C4-2B (cell line): ENCODE results near the gene GATAD2B.
A peak's percentile ranks its signal among the peaks of the same experiment; 100 is the strongest.

Source experiments
- H3K27ac ChIP-seq: fragments of 450-650 bp; 2 replicates; pipeline ENCODE4 v1.5.1; 2017
- ZFX ChIP-seq: fragments of 450-650 bp; IDR thresholded peaks from 2 replicates; pipeline ENCODE4 v1.6.1; 2017
- TF ChIP-seq, protein P1 (sequence below): fragments of 450-650 bp; conservative IDR thresholded peaks from 2 replicates; pipeline ENCODE4 v1.5.1; 2017; ENCODE audit warnings: mild to moderate bottlenecking

GATAD2B gene

DNA sequence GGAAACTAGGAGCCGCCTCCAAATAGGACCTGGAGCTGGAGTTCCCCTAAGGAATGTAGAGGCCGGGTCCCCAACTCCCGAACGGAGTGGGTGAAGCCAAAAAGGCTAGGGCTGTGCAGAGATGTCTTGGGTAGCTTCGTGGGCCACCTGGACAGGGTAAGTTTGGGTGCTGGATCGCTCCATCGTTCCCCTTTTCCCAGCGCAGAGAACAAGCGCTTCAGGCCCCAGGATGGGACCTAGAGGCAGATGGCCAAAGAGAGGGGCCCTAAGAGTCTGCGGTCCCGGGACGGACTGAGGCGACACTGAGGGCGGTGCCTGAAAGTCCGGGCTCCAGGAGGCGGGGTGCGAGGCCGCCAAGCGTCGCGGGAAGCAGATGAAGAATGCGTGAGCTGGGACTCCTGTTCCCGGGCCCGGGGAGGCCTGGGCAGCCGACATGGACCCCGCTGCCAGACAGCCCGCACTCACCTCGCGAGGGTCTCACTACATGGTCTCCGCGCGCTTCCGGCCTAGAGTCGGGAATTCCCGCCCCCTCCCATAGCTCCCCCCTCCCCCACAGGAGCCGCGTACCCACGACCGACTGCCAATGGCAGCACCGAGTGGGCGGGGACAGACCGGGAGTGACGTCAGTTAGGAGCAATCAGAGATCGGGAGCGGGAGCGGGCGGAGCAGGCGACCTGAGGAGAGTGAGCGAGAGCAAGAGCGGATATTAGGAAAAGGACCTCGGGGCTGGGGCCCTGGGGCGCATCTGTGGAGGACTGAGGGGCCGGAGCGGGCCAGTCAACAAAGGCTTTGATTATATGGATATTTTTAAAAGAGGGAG, 40.5 kb upstream of the GATAD2B start, which contains the start of gene SLC39A1:
SLC39A1 (minus strand) TSS at position 508 of the 820 bp plus-strand sequence. CDS start 822 bp downstream, outside the sequence.
- TF ChIP-seq ZFX, result peak; percentile 57; the same call in 1 of the 2 replicates
- TF ChIP-seq, protein P1, sequence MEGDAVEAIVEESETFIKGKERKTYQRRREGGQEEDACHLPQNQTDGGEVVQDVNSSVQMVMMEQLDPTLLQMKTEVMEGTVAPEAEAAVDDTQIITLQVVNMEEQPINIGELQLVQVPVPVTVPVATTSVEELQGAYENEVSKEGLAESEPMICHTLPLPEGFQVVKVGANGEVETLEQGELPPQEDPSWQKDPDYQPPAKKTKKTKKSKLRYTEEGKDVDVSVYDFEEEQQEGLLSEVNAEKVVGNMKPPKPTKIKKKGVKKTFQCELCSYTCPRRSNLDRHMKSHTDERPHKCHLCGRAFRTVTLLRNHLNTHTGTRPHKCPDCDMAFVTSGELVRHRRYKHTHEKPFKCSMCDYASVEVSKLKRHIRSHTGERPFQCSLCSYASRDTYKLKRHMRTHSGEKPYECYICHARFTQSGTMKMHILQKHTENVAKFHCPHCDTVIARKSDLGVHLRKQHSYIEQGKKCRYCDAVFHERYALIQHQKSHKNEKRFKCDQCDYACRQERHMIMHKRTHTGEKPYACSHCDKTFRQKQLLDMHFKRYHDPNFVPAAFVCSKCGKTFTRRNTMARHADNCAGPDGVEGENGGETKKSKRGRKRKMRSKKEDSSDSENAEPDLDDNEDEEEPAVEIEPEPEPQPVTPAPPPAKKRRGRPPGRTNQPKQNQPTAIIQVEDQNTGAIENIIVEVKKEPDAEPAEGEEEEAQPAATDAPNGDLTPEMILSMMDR, result no peak
- H3K27ac ChIP-seq, result peak within 1 kb of the TSS; percentile 85

GRCh38 chr1:153962088-153963029, 39.6 kb upstream of the GATAD2B start:
- peak overlapping the region; percentile 85 for H3K27ac ChIP-seq
- TF ChIP-seq, protein P1, result no peak

DNA sequence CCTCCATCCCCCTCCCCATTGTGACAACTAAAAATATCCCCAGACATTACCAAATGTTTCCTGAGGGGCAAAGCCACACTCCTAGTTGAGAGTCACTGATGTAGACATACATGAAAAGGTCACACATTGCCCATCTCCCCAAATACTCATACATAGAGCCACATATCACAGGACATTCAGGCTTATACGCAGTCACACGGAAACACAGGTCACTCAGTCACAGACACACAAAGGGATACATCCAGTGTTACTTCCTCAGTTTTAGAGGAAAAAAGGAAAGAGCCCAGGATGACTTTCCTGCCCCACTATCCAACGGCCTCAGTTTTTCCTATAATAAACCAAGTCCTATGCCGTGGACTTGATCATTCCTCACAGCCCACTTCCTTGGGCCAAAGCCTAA, 38.6 kb upstream of the GATAD2B start:
- H3K27ac ChIP-seq, result no peak overlapping the region
- TF ChIP-seq ZFX, result no peak
- TF ChIP-seq, protein P1, result no peak

- no peak overlapping the region for H3K27ac ChIP-seq
- TF ChIP-seq ZFX, result no peak
- TF ChIP-seq, protein P1, result no peak
Observed at GRCh38 chr1:153960206-153960605, 37.4 kb upstream of the GATAD2B start.

- no peak overlapping the region for H3K27ac ChIP-seq
- TF ChIP-seq, protein P1, result no peak
- no peak for TF ChIP-seq ZFX
Observed at GRCh38 chr1:153959454-153959853, 36.7 kb upstream of the GATAD2B start.

DNA sequence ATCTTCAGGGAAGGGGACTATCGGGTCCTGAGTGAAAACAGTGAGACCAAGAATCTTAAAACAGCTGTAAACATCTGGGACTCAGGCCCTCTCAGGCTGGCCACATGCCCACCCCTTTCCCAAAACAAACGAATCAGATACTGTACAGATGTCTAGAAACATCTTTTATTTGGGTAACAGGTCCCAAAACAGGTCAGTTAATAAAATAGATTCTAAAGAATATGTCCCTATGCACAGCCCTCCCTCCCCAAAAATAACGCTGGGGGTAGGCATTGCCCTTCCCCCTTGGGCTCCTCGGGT, 36.1 kb upstream of the GATAD2B start:
- TF ChIP-seq ZFX, result no peak
- TF ChIP-seq, protein P1, result no peak
- no peak overlapping the region for H3K27ac ChIP-seq
